Stomach (tissue), 4 donors: ENCODE results near the gene CKMT2.

Experiments used
- CTCF ChIP-seq, 7 experiments: fragments of 450-650 bp in 4 of 7; fragments of 200-600 bp in 3 of 7; sonication (generic) in 3 of 7; IDR thresholded peaks; one replicate each; pipeline ENCODE4 v1.5.1; 2016 to 2019; ENCODE audit warnings: antibody characterized with exemption in 7 of 7, control low read depth in 2 of 7, mild to moderate bottlenecking in 1 of 7
- EP300 ChIP-seq: sonication (generic); formaldehyde crosslinking; IDR thresholded peaks from one replicate; pipeline ENCODE4 v1.6.1; 2017; ENCODE audit warnings: antibody characterized with exemption
- POLR2A ChIP-seq, 4 donors: fragments of 450-650 bp; IDR thresholded peaks; one replicate each; pipeline ENCODE4 v1.6.1; 2016; ENCODE audit warnings: antibody characterized with exemption in 4 of 4, control low read depth in 2 of 4, mild to moderate bottlenecking in 1 of 4, moderate library complexity in 1 of 4
- POLR2AphosphoS5 ChIP-seq, 3 donors: sonication (generic); formaldehyde crosslinking; IDR thresholded peaks; one replicate each; pipeline ENCODE4 v1.6.1; 2016; ENCODE audit warnings: antibody characterized with exemption in 3 of 3

- no peak for TF ChIP-seq CTCF (IDR thresholded peaks at IDR 0.05)
- no peak for TF ChIP-seq EP300
- no peak for TF ChIP-seq POLR2A (IDR thresholded peaks at IDR 0.05)
- no peak for TF ChIP-seq POLR2AphosphoS5 (IDR thresholded peaks at IDR 0.05)
Observed at GRCh38 chr5:81242906-81243436, 9.8 kb downstream of the CKMT2 start.
